ENCODE measurements around the gene COL28A1. TPM values are rescaled to one million over a fixed set of nuclear protein-coding genes. Genes with fewer than 3 reads are reported as not detected.
A peak's percentile ranks its signal among the peaks of the same experiment; 100 is the strongest.

COL28A1 gene
- total and polyA plus RNA-seq, 2 experiments from 2014 or later: 0.31 to 0.70 TPM

GRCh38 chr7:7351832-7352231 is 183.8 kb downstream of the COL28A1 start:
- Histone ChIP-seq H3K36me3 (ENCODE audit: insufficient read depth) (0 out of 2 replicates have a peak, but pooled peaks cover 11% of the 10 kb centered on the region), H4K20me1 (replicated peaks; ENCODE audit: insufficient read depth) (no peaks in the 10 kb centered on the region), H3K27me3 (ENCODE audit: insufficient read depth) (no peaks in the 10 kb centered on the region), H3K4me3 (no peak overlapping the region), H3F3A (replicated peaks; ENCODE audit: low read depth) (peaks cover 5% of the 10 kb centered on the region; the same call in 1 of the 2 replicates), H3K27ac (ENCODE audit: low read depth) (peak overlapping the region; percentile 94), H3K4me1 (ENCODE audit: insufficient read depth) (peaks cover 40% of the 10 kb centered on the region), H3K4me2 (peak overlapping the region; percentile 16; the same call in 1 of the 2 replicates), H3K79me2 (replicated peaks; ENCODE audit: insufficient read depth) (no peaks in the 10 kb centered on the region), H3K9me2 (ENCODE audit: insufficient read depth) (0 out of 2 replicates have a peak, but pooled peaks cover 7% of the 10 kb centered on the region), H2AFZ (no peak overlapping the region)
- H3K4me1 Mint-ChIP-seq: peaks cover 57% of the 10 kb centered on the region
- DNase-seq (ENCODE audit: low spot score) (peak; percentile 61), ATAC-seq (peak; percentile 67)
- TF ChIP-seq CREB1 (CRISPR knock-in tag; IDR thresholded peaks at IDR 0.05; ENCODE audit: low read depth): no peak
- TF ChIP-seq ZNF462 (CRISPR knock-in tag; IDR thresholded peaks at IDR 0.05): peak; percentile 95
- TF ChIP-seq NANOG (IDR thresholded peaks at IDR 0.05; ENCODE audit: borderline replicate concordance): peak; percentile 34; the same call in 1 of the 2 replicates
- peaks cover 6% of the 10 kb centered on the region for H3K27me3 Mint-ChIP-seq (ENCODE audit: insufficient read depth, low read depth, poor library complexity)
- peaks cover 48% of the 10 kb centered on the region for H3K36me3 Mint-ChIP-seq (ENCODE audit: low read depth)
- peak overlapping the region; percentile 90 for H3K27ac Mint-ChIP-seq
- peaks cover 44% of the 10 kb centered on the region for H3K9me3 Mint-ChIP-seq
- no peak overlapping the region for H3K4me3 Mint-ChIP-seq

- Histone ChIP-seq H3K36me3 (ENCODE audit: insufficient read depth) (0 out of 2 replicates have a peak, but pooled peaks cover 11% of the 10 kb centered on the region), H3K27me3 (ENCODE audit: insufficient read depth) (no peaks in the 10 kb centered on the region), H3K4me3 (no peak overlapping the region), H3K4me1 (ENCODE audit: insufficient read depth) (peaks cover 47% of the 10 kb centered on the region), H3K79me2 (replicated peaks; ENCODE audit: insufficient read depth) (no peaks in the 10 kb centered on the region), H4K20me1 (replicated peaks; ENCODE audit: insufficient read depth) (no peaks in the 10 kb centered on the region), H3K9me2 (ENCODE audit: insufficient read depth) (0 out of 2 replicates have a peak, but pooled peaks cover 7% of the 10 kb centered on the region), H3K4me2 (no peak overlapping the region), H3K27ac (ENCODE audit: low read depth) (peak overlapping the region; percentile 94), H3F3A (replicated peaks; ENCODE audit: low read depth) (peaks cover 5% of the 10 kb centered on the region; the same call in 1 of the 2 replicates), H2AFZ (no peak overlapping the region)
- Mint-ChIP-seq H3K36me3 (ENCODE audit: low read depth) (peaks cover 48% of the 10 kb centered on the region), H3K4me1 (peaks cover 62% of the 10 kb centered on the region), H3K4me3 (no peak overlapping the region), H3K27ac (peak overlapping the region; percentile 93), H3K27me3 (ENCODE audit: insufficient read depth, low read depth, poor library complexity) (peaks cover 6% of the 10 kb centered on the region), H3K9me3 (peaks cover 44% of the 10 kb centered on the region)
- DNase-seq (ENCODE audit: low spot score): no peak
- TF ChIP-seq CTCF (conservative IDR thresholded peaks at IDR 0.05; ENCODE audit: low read depth in 2 of 2): no peak
- no peak for ATAC-seq
Measured at GRCh38 chr7:7351156-7351555, 184.5 kb downstream of the COL28A1 start.
